Measurements from ENCODE around the gene POLR2E. TPM values are rescaled to one million over a fixed set of nuclear protein-coding genes. Genes with fewer than 3 reads are reported as not detected.

The POLR2E gene
- total RNA-seq (2014; rRNA removed; shearing (Covaris generic)) = 172 and 233 TPM in 2 replicates
- polyA plus RNA-seq (2016; fragmentation: Nextera tagmentation; extraction: Ambion mirVana) = 336 and 347 TPM in 2 replicates

DNA sequence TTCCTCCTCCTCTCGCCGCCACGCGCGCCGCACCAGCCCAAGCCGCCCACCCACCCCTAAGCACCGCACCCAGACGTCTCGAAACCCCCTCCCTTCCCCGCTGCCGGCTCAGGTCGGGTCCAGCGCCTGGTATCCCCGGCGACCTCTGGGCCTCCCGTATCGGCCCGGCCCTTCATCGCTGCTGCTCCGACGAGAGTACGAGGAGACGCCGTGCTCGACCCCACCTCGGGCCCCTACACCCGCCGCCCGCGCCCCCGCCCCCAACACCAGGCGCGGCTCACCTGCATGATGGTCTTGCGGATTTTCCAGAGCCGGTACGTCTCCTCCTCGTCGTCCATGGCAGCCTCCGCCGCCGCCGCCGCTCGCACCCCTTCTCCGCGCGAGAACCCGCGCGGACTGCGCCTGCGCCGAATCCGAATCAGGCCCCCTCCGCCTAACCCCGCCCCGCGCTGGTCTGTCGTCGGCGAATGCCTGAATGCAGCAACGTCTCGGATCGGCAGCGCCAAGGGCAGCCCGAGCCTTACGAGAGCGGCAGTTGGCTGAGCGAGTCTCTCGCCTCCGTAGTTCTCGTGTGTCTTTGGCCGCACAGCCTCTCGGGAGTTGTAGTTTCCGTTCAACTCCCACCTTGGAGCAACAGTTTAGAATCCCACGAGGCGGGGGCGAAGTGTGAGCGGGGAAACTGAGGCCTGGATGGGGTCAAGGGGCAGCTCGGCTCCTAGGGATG is at the start of gene POLR2E:
Gene POLR2E, minus strand, starts transcription at position 398 of the 724 bp plus-strand sequence. Its CDS starts 60 bp downstream, at position 338.
- peak; percentile 99 for DNase-seq
- Histone ChIP-seq H3K4me3 (peak within 1 kb of the TSS; percentile 90), H2AFZ (peak within 1 kb of the TSS; percentile 59), H3K27me3 (replicated peaks; ENCODE audit: insufficient read depth) (no peaks in the 10 kb centered on the region), H3K9me2 (ENCODE audit: insufficient read depth) (no peaks in the 10 kb centered on the region), H3K4me2 (ENCODE audit: unreplicated experiment) (peak within 1 kb of the TSS; percentile 78), H3K4me1 (ENCODE audit: insufficient read depth) (peaks cover 19% of the 10 kb centered on the region), H3K27ac (peak within 1 kb of the TSS; percentile 47), H3K79me2 (ENCODE audit: insufficient read depth) (peaks cover 35% of the 10 kb centered on the region), H3K36me3 (ENCODE audit: low read depth) (0 out of 2 replicates have a peak, but pooled peaks cover 3% of the 10 kb centered on the region), H3K9me3 (ENCODE audit: low read depth) (no peaks in the 10 kb centered on the region), H3K9ac (peak within 1 kb of the TSS; percentile 92), H3F3A (ENCODE audit: insufficient read depth) (peaks cover 15% of the 10 kb centered on the region), H4K20me1 (ENCODE audit: insufficient read depth) (no peaks in the 10 kb centered on the region)
- TF ChIP-seq EZH2phosphoT487 (IDR thresholded peaks at IDR 0.05; ENCODE audit: insufficient read depth, low read depth) = no peak
- no peak for TF ChIP-seq EZH2 (IDR thresholded peaks at IDR 0.05; ENCODE audit: insufficient read depth, poor library complexity, severe bottlenecking)
- WGBS, 2 experiments (ENCODE audit: low coverage in 1 of 2, low lambda C conversion rate in 2 of 2, missing lambda C conversion rate in 2 of 2) = 0% methylated on average over 39 to 62 of the region's 81 CpGs
- in situ Hi-C loops (cut with MboI) = no loop called here

DNA sequence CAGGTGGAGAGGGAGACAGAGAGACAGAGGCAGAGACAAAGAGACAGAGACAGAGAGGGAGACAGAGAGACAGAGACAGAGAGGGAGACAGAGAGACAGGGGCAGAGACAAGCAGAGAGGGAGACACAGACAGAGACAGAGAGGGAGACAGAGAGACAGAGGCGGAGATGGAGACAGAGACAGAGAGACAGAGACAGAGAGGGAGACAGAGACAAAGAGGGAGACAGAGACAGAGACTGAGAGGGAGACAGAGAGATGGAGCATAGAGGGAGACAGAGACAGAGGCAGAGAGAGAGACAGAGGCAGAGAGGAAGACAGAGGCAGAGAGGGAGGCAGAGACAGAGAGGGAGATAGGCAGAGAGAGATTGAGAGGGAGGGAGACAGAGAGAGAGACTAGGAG is 49.6 kb upstream of the POLR2E start:
- DNase-seq = no peak
- H3K4me2 ChIP-seq (ENCODE audit: unreplicated experiment) = no peak overlapping the region
- H3K9me2 ChIP-seq (ENCODE audit: insufficient read depth) = no peaks in the 10 kb centered on the region
- no peak overlapping the region for H2AFZ ChIP-seq
- peaks cover 26% of the 10 kb centered on the region for H3K79me2 ChIP-seq (ENCODE audit: insufficient read depth)
- 71% methylated on average over 1 of the region's 1 CpG; no CpG with 5 or more reads in 1 of the 2 experiments for WGBS, 2 experiments (ENCODE audit: low coverage in 1 of 2, low lambda C conversion rate in 2 of 2, missing lambda C conversion rate in 2 of 2)
- no peak overlapping the region for H3K27ac ChIP-seq
- no peaks in the 10 kb centered on the region for H3K4me1 ChIP-seq (ENCODE audit: insufficient read depth)
- peaks cover 6% of the 10 kb centered on the region; the same call in 1 of the 2 replicates for H3K36me3 ChIP-seq (ENCODE audit: low read depth)
- H3F3A ChIP-seq (ENCODE audit: insufficient read depth) = no peaks in the 10 kb centered on the region
- TF ChIP-seq EZH2phosphoT487 (IDR thresholded peaks at IDR 0.05; ENCODE audit: insufficient read depth, low read depth) (no peak), EZH2 (IDR thresholded peaks at IDR 0.05; ENCODE audit: insufficient read depth, poor library complexity, severe bottlenecking) (no peak)
- in situ Hi-C loops (cut with MboI) = no loop called here
- no peaks in the 10 kb centered on the region for H3K27me3 ChIP-seq (replicated peaks; ENCODE audit: insufficient read depth)
- H3K9ac ChIP-seq = no peak overlapping the region
- no peak overlapping the region for H3K4me3 ChIP-seq
- H4K20me1 ChIP-seq (ENCODE audit: insufficient read depth) = no peaks in the 10 kb centered on the region
- no peaks in the 10 kb centered on the region for H3K9me3 ChIP-seq (ENCODE audit: low read depth)

- Histone ChIP-seq H2AFZ (no peak overlapping the region), H3K4me2 (ENCODE audit: unreplicated experiment) (no peak overlapping the region), H3K9ac (no peak overlapping the region), H3K36me3 (ENCODE audit: low read depth) (no peaks in the 10 kb centered on the region), H3K79me2 (ENCODE audit: insufficient read depth) (peaks cover 17% of the 10 kb centered on the region), H3K9me2 (ENCODE audit: insufficient read depth) (no peaks in the 10 kb centered on the region), H3K4me1 (ENCODE audit: insufficient read depth) (no peaks in the 10 kb centered on the region), H3K4me3 (no peak overlapping the region), H3K9me3 (ENCODE audit: low read depth) (no peaks in the 10 kb centered on the region), H3K27me3 (replicated peaks; ENCODE audit: insufficient read depth) (no peaks in the 10 kb centered on the region), H3F3A (ENCODE audit: insufficient read depth) (no peaks in the 10 kb centered on the region), H3K27ac (no peak overlapping the region), H4K20me1 (ENCODE audit: insufficient read depth) (no peaks in the 10 kb centered on the region)
- in situ Hi-C loops (cut with MboI) = no loop called here
- TF ChIP-seq EZH2phosphoT487 (IDR thresholded peaks at IDR 0.05; ENCODE audit: insufficient read depth, low read depth) (no peak), EZH2 (IDR thresholded peaks at IDR 0.05; ENCODE audit: insufficient read depth, poor library complexity, severe bottlenecking) (no peak)
- WGBS, 2 experiments (ENCODE audit: low coverage in 1 of 2, low lambda C conversion rate in 2 of 2, missing lambda C conversion rate in 2 of 2) = 93 to 95% methylated on average over 25 to 33 of the region's 33 CpGs
- no peak for DNase-seq
Measured at GRCh38 chr19:1143828-1144399, 48.7 kb upstream of the POLR2E start.

GRCh38 chr19:1141944-1142343 is 46.8 kb upstream of the POLR2E start:
- Histone ChIP-seq H3K27me3 (replicated peaks; ENCODE audit: insufficient read depth) (no peaks in the 10 kb centered on the region), H3K9ac (no peak overlapping the region), H3K4me2 (ENCODE audit: unreplicated experiment) (no peak overlapping the region), H3K9me3 (ENCODE audit: low read depth) (no peaks in the 10 kb centered on the region), H3K36me3 (ENCODE audit: low read depth) (no peaks in the 10 kb centered on the region), H3F3A (ENCODE audit: insufficient read depth) (no peaks in the 10 kb centered on the region), H3K4me3 (no peak overlapping the region), H3K9me2 (ENCODE audit: insufficient read depth) (no peaks in the 10 kb centered on the region), H3K4me1 (ENCODE audit: insufficient read depth) (no peaks in the 10 kb centered on the region), H3K79me2 (ENCODE audit: insufficient read depth) (peaks cover 17% of the 10 kb centered on the region), H2AFZ (no peak overlapping the region), H3K27ac (no peak overlapping the region), H4K20me1 (ENCODE audit: insufficient read depth) (no peaks in the 10 kb centered on the region)
- DNase-seq = no peak
- TF ChIP-seq EZH2 (IDR thresholded peaks at IDR 0.05; ENCODE audit: insufficient read depth, poor library complexity, severe bottlenecking) = no peak
- TF ChIP-seq EZH2phosphoT487 (IDR thresholded peaks at IDR 0.05; ENCODE audit: insufficient read depth, low read depth) = no peak
- in situ Hi-C loops (cut with MboI) = no loop called here
- WGBS, 2 experiments (ENCODE audit: low coverage in 1 of 2, low lambda C conversion rate in 2 of 2, missing lambda C conversion rate in 2 of 2) = 75 to 80% methylated on average over 5 of the region's 5 CpGs
